Activated CD8-positive, alpha-beta memory T cell treated with anti-CD3 and anti-CD28 coated beads for 24 hours (primary cell): ENCODE data around the gene FIGN.

Experiments used
- DNase-seq: peaks from one replicate; pipeline ENCODE4 v3.0.0-alpha.2; 2020

Gene FIGN

GRCh38 chr2:163736433-163737189 is 803 bp upstream of the FIGN start:
- DNase-seq: no peak

GRCh38 chr2:163734881-163735684 is 725 bp downstream of the FIGN start:
- DNase-seq: no peak

GRCh38 chr2:163734401-163734800 is 1.4 kb downstream of the FIGN start:
- DNase-seq: no peak

GRCh38 chr2:163733956-163734355 is 1.9 kb downstream of the FIGN start:
- no peak for DNase-seq

GRCh38 chr2:163733301-163733938 is 2.4 kb downstream of the FIGN start:
- no peak for DNase-seq

GRCh38 chr2:163732727-163733126 is 3.1 kb downstream of the FIGN start:
- DNase-seq: no peak

- DNase-seq: no peak
Measured at GRCh38 chr2:163731735-163732134, 4.1 kb downstream of the FIGN start.

- DNase-seq: no peak
Measured at GRCh38 chr2:163730556-163730955, 5.3 kb downstream of the FIGN start.

GRCh38 chr2:163729636-163730273 is 6.1 kb downstream of the FIGN start:
- no peak for DNase-seq

- no peak for DNase-seq
Measured at GRCh38 chr2:163723881-163724280, 11.9 kb downstream of the FIGN start.

GRCh38 chr2:163723348-163723747 is 12.5 kb downstream of the FIGN start:
- DNase-seq: no peak

- DNase-seq: no peak
Measured at GRCh38 chr2:163719331-163719730, 16.5 kb downstream of the FIGN start.

GRCh38 chr2:163717993-163718680 is 17.7 kb downstream of the FIGN start:
- no peak for DNase-seq

GRCh38 chr2:163717515-163717914 is 18.3 kb downstream of the FIGN start:
- DNase-seq: no peak

- no peak for DNase-seq
Measured at GRCh38 chr2:163716101-163716500, 19.7 kb downstream of the FIGN start.

- DNase-seq: no peak
Measured at GRCh38 chr2:163715668-163716067, 20.1 kb downstream of the FIGN start.

GRCh38 chr2:163715199-163715598 is 20.6 kb downstream of the FIGN start:
- no peak for DNase-seq

- no peak for DNase-seq
Measured at GRCh38 chr2:163713534-163714311, 22.1 kb downstream of the FIGN start.

GRCh38 chr2:163711699-163712098 is 24.1 kb downstream of the FIGN start:
- no peak for DNase-seq

GRCh38 chr2:163711258-163711657 is 24.6 kb downstream of the FIGN start:
- DNase-seq: no peak

GRCh38 chr2:163709270-163709669 is 26.5 kb downstream of the FIGN start:
- no peak for DNase-seq

GRCh38 chr2:163708265-163708664 is 27.5 kb downstream of the FIGN start:
- no peak for DNase-seq
